ENCODE measurements around the gene SSBP3.

The SSBP3 gene

GRCh38 chr1:54207287-54207686 lies 198.9 kb downstream of the SSBP3 start:
- no peak for DNase-seq

- DNase-seq = no peak
These were observed 202.0 kb downstream of the SSBP3 start for GRCh38 chr1:54204199-54204598.

GRCh38 chr1:54200519-54200997 lies 205.6 kb downstream of the SSBP3 start:
- DNase-seq = no peak

GRCh38 chr1:54199765-54200518 lies 206.3 kb downstream of the SSBP3 start, which contains the start of the genes CYB5RL and MRPL37:
TSS of gene CYB5RL (minus strand) at chr1:54200030. CDS start at chr1:54195616, 4,414 bp downstream.
TSS of gene MRPL37 (plus strand) at chr1:54200167. CDS start at chr1:54200244, 77 bp downstream.
- DNase-seq = peak; percentile 88

DNA sequence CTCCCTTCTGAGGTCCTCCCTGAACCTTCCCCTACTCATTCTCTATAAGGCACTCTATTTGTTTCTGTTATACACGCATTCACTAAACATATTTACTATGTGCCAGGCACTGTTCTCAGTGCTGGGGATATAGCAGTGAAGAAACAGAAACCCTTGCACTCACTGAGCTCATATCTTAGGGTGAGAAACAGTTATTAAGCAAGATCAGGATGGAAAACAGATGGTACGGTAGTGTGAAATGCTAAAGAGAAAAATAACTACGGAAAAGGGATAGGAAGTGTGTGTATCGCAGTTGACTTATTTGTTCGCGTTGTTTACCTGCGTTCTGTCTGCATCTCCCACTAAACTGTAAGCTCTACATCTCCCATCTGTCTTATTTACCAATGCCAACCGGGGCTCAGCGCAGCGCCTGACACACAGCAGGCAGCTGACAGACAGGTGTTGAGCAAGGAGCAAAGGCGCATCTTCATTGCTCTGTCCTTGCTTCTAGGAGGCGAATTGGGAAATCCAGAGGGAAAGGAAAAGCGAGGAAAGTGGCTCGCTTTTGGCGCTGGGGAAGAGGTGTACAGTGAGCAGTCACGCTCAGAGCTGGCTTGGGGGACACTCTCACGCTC lies 206.9 kb downstream of the SSBP3 start:
- no peak for DNase-seq

DNA sequence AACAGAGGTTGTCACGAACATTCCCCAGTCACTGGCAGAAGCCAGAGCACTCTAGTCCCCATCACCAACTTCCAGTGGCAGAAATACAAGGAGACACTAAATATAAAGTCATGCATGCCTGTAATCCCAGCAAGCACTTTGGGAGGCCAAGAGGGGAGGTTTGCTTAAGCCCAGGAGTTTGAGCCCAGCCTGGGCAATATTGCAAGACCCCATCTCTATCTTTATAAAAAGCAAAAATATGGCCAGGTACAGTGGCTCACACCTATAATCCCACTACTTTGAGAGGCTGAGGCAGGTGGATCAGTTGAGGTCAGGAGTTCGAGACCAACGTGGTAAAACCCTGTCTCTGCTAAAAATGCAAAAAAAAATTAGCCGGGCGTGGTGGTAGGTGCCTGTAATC lies 212.7 kb downstream of the SSBP3 start:
- no peak for DNase-seq

- no peak for DNase-seq
These were observed 214.7 kb downstream of the SSBP3 start for GRCh38 chr1:54191525-54191924.

- DNase-seq = no peak
These were observed 215.7 kb downstream of the SSBP3 start for GRCh38 chr1:54190526-54190925.

- DNase-seq = no peak
These were observed 217.9 kb downstream of the SSBP3 start for GRCh38 chr1:54188291-54188690.

GRCh38 chr1:54186056-54186455 lies 220.1 kb downstream of the SSBP3 start:
- no peak for DNase-seq

GRCh38 chr1:54180701-54181360 lies 225.4 kb downstream of the SSBP3 start:
- DNase-seq = no peak

GRCh38 chr1:54178296-54179070 lies 227.7 kb downstream of the SSBP3 start:
- DNase-seq = no peak

- no peak for DNase-seq
These were observed 228.5 kb downstream of the SSBP3 start for GRCh38 chr1:54177726-54178125.

- no peak for DNase-seq
These were observed 229.4 kb downstream of the SSBP3 start for GRCh38 chr1:54176621-54177327.

Measured in GF-D8 (cell line).